Neural cell (in vitro differentiated cells): ENCODE results near the gene CHP1. TPM values are rescaled to one million over a fixed set of nuclear protein-coding genes. Genes with fewer than 3 reads are reported as not detected.

Source experiments
- H2AFZ ChIP-seq: fragments of 200-600, 300-800 bp; sonication (generic), shearing (Covaris generic); 2 replicates; pipeline ENCODE4 v1.6.0; 2014; ENCODE audit warnings: low read depth, mild to moderate bottlenecking, antibody characterized with exemption, low read length, moderate library complexity
- H3F3A ChIP-seq: fragments of 200-600 bp; shearing (Covaris generic); 2 replicates; pipeline ENCODE4 v1.6.1; 2016; ENCODE audit warnings: mild to moderate bottlenecking, moderate library complexity, mixed read lengths, antibody characterized with exemption, low read length; ENCODE audit not compliant: insufficient read depth, poor library complexity, severe bottlenecking
- H3K27ac ChIP-seq: fragments of 200-600, 300-800 bp; sonication (generic), shearing (Covaris generic); 2 replicates; pipeline ENCODE4 v1.5.1; 2014; ENCODE audit warnings: mild to moderate bottlenecking, low read length, moderate library complexity
- H3K27me3 ChIP-seq: fragments of 300-800, 200-600 bp; sonication (generic), shearing (Covaris generic); 2 replicates; pipeline ENCODE4 v1.6.0; 2014; ENCODE audit warnings: mild to moderate bottlenecking, low read depth, low read length, moderate library complexity; ENCODE audit not compliant: insufficient read depth
- H3K36me3 ChIP-seq: fragments of 300-800, 200-600 bp; sonication (generic), shearing (Covaris generic); 2 replicates; pipeline ENCODE4 v1.5.1; 2014; ENCODE audit warnings: mild to moderate bottlenecking, antibody characterized with exemption, low read length, moderate library complexity; ENCODE audit not compliant: insufficient read depth
- H3K4me2 ChIP-seq: fragments of 300-800, 200-600 bp; sonication (generic), shearing (Covaris generic); 2 replicates; pipeline ENCODE4 v1.6.0; 2014; ENCODE audit warnings: mild to moderate bottlenecking, low read length
- H3K4me3 ChIP-seq: fragments of 300-800, 200-600 bp; sonication (generic), shearing (Covaris generic); 2 replicates; pipeline ENCODE4 v1.5.1; 2014; ENCODE audit warnings: mild to moderate bottlenecking, low read length, moderate library complexity
- H3K79me2 ChIP-seq: fragments of 200-600 bp; shearing (Covaris generic); replicated peaks from 2 replicates; pipeline ENCODE4 v1.6.0; 2014; ENCODE audit warnings: mild to moderate bottlenecking, low read length, moderate library complexity; ENCODE audit not compliant: insufficient read depth
- H3K9ac ChIP-seq: fragments of 300-800, 200-600 bp; sonication (generic), shearing (Covaris generic); 2 replicates; pipeline ENCODE4 v1.6.1; 2016; ENCODE audit warnings: mild to moderate bottlenecking, low read length, mixed read lengths
- H3K9me2 ChIP-seq: fragments of 200-600 bp; shearing (Covaris generic); 2 replicates; pipeline ENCODE4 v1.6.1; 2016; ENCODE audit warnings: mild to moderate bottlenecking, low read length, mixed read lengths; ENCODE audit not compliant: insufficient read depth
- H3K9me3 ChIP-seq: fragments of 200-600, 300-800 bp; sonication (generic), shearing (Covaris generic); 2 replicates; pipeline ENCODE4 v1.6.1; 2016; ENCODE audit warnings: mild to moderate bottlenecking, mixed run types, low read length, moderate library complexity, mixed read lengths
- H4K20me1 ChIP-seq: fragments of 200-600 bp; shearing (Covaris generic); 2 replicates; pipeline ENCODE4 v1.6.1; 2016; ENCODE audit warnings: mild to moderate bottlenecking, mixed run types; ENCODE audit not compliant: insufficient read depth
- CTCF ChIP-seq: fragments of 450-650 bp; IDR thresholded peaks from 2 replicates; pipeline ENCODE4 v1.5.1; 2014; ENCODE audit warnings: antibody characterized with exemption, mild to moderate bottlenecking, moderate library complexity; ENCODE audit not compliant: poor library complexity, severe bottlenecking
- EP300 ChIP-seq: fragments of 450-650 bp; conservative IDR thresholded peaks from 2 replicates; pipeline ENCODE4 v1.6.1; 2014; ENCODE audit warnings: antibody characterized with exemption, mild to moderate bottlenecking, moderate library complexity; ENCODE audit not compliant: poor library complexity, severe bottlenecking
- EZH2 ChIP-seq: fragments of 200-600, 300-800 bp; shearing (Covaris generic), sonication (generic); IDR thresholded peaks from 2 replicates; pipeline ENCODE4 v1.6.1; 2014; ENCODE audit warnings: antibody characterized with exemption, low read length, borderline replicate concordance, mild to moderate bottlenecking; ENCODE audit not compliant: insufficient read depth, poor library complexity, severe bottlenecking
- MXI1 ChIP-seq: fragments of 450-650 bp; conservative IDR thresholded peaks from 2 replicates; pipeline ENCODE4 v1.6.1; 2014; ENCODE audit warnings: antibody characterized with exemption, mild to moderate bottlenecking; ENCODE audit not compliant: poor library complexity, severe bottlenecking
- POLR2AphosphoS5 ChIP-seq: IDR thresholded peaks from 2 replicates; pipeline ENCODE4 v1.6.1; 2012
- RAD21 ChIP-seq: fragments of 450-650 bp; conservative IDR thresholded peaks from 2 replicates; pipeline ENCODE4 v1.6.1; 2014; ENCODE audit warnings: antibody characterized with exemption, mild to moderate bottlenecking, moderate library complexity
- REST ChIP-seq: IDR thresholded peaks from 2 replicates; pipeline ENCODE4 v1.6.1; 2012; ENCODE audit warnings: borderline replicate concordance
- SMC3 ChIP-seq: fragments of 450-650 bp; conservative IDR thresholded peaks from 2 replicates; pipeline ENCODE4 v1.6.1; 2014; ENCODE audit warnings: antibody characterized with exemption, mild to moderate bottlenecking, moderate library complexity; ENCODE audit not compliant: poor library complexity
- TAF1 ChIP-seq: IDR thresholded peaks from 2 replicates; pipeline ENCODE4 v1.6.1; 2012; ENCODE audit warnings: low read depth
- polyA plus RNA-seq: library from polyadenylated mRNA; depleted of rRNA; stranded (reverse); fragments of >200 nt; gene quantifications from 2 replicates; pipeline ENCODE4 v1.2.3, GENCODE V29; 2014

Gene CHP1
- polyA plus RNA-seq, 1 donor from 2014 or later: 24.0 TPM

DNA sequence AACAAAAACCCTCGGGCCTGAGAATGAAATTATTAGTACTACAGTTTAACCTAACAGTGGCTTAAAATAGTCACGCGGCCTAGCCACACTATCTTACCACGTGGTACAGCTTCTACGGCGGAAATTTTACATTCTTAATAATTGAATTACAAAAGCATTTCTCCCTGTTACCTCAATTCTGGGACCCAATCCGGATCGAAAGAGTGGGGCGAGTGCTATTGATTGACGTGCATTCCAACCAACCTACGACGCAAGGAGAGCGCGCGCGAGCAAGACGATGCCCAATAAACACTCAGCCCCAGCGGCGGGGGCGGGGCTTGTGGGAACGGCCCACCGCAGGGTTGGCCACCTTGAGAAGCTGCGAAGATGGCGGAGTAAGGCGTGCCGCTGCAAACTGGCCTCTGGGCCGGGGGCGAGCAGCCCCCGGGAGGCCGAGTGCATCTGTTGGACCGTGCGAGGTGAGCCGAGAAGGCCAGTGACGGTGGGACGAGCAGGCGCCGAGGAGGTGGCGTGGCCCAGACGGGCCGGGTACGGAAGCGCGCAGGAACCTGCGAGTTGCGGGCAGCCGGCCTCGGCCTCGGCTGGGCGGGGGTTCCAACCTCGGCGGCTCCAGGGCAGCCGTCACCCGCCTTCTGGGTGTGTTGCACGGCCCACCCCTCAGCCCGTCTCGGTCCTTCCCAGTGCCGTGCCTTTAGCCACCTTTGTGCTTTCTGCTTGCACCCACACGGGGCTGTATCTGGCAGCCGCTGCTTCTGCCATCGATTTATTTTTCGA lies 52.8 kb downstream of the CHP1 start:
- H3K27ac ChIP-seq: peak overlapping the region; percentile 89
- no peak overlapping the region for H3K4me2 ChIP-seq
- no peaks in the 10 kb centered on the region for H3K9me2 ChIP-seq
- H3K9ac ChIP-seq: peak overlapping the region; percentile 93
- peak overlapping the region; percentile 86 for H3K4me3 ChIP-seq
- H3K9me3 ChIP-seq: no peaks in the 10 kb centered on the region
- TF ChIP-seq MXI1: peak; percentile 92
- peak; percentile 40 for TF ChIP-seq SMC3
- TF ChIP-seq RAD21: no peak
- TF ChIP-seq POLR2AphosphoS5: peak; percentile 93
- peak; percentile 85 for TF ChIP-seq REST
- TF ChIP-seq EP300: no peak
- no peak for TF ChIP-seq EZH2
- peak; percentile 87 for TF ChIP-seq TAF1
- peak; percentile 25 for TF ChIP-seq CTCF
- H3K27me3 ChIP-seq: no peaks in the 10 kb centered on the region
- H2AFZ ChIP-seq: peak overlapping the region; percentile 86
- peaks cover 29% of the 10 kb centered on the region for H3K79me2 ChIP-seq
- no peaks in the 10 kb centered on the region for H4K20me1 ChIP-seq
- peaks cover 2% of the 10 kb centered on the region for H3F3A ChIP-seq
- peaks cover 8% of the 10 kb centered on the region for H3K36me3 ChIP-seq

- peaks cover 29% of the 10 kb centered on the region for H3K79me2 ChIP-seq
- peaks cover 2% of the 10 kb centered on the region for H3F3A ChIP-seq
- H3K27me3 ChIP-seq: no peaks in the 10 kb centered on the region
- peak overlapping the region; percentile 72 for H3K4me2 ChIP-seq
- no peaks in the 10 kb centered on the region for H3K9me3 ChIP-seq
- H2AFZ ChIP-seq: peak overlapping the region; percentile 86
- no peaks in the 10 kb centered on the region for H4K20me1 ChIP-seq
- peaks cover 8% of the 10 kb centered on the region for H3K36me3 ChIP-seq
- no peaks in the 10 kb centered on the region for H3K9me2 ChIP-seq
- TF ChIP-seq MXI1 (no peak), POLR2AphosphoS5 (no peak), TAF1 (no peak), SMC3 (no peak), REST (no peak), EP300 (no peak), EZH2 (no peak), CTCF (no peak), RAD21 (no peak)
- peak overlapping the region; percentile 93 for H3K9ac ChIP-seq
- H3K4me3 ChIP-seq: peak overlapping the region; percentile 86
- peak overlapping the region; percentile 89 for H3K27ac ChIP-seq
Observed at GRCh38 chr15:41284427-41285177, 53.5 kb downstream of the CHP1 start.
